ENCODE measurements around the gene TRIM2.

Gene TRIM2

DNA sequence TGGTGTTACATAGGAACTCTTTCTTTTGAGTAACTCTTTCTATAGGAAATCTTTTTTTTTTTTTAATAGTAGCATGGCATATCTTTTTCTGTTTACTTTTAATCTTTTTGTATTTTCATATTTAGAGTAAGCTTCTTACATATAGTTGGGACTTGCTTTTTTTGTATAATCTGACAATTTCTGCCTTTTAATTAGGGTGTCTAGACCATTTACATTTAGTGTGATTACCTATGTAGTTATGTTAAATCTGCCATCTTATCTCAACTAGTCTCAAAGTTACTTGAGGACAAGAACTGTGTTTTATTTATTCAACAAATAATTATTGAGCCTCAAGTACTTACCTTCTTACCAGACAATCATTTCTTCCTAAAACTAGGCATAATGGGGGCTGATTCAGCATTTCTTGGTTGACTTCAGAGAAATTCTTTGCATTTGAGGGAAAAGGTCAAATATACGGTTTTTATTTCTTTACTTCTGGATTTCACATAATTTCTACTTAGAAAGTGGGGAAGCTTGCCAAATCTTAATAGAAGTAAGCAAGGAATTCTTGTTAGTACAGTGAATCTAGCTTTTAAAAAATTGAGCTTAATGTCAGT, 168.8 kb downstream of the TRIM2 start:
- no peak for DNase-seq (ENCODE audit: low read depth)

DNA sequence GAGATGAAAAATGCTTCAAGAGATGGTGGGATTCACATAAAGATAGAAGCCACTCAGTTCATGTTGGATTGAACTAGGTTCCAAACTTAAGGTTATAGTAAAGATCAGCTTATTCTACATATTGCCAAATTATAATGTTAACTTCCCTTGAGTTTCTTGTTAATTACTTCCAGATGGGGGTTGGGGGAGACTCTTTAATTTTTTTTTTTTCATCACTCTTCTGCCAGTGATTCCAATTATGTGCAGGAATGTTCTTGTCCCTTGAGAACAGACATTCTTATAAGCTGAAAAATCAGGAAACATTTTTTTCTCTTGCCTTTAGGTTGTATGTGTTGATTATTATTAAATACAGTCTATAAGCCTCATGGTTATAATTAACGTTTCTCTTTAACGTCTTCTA, 170.2 kb downstream of the TRIM2 start:
- DNase-seq (ENCODE audit: low read depth) = peak; percentile 20

DNA sequence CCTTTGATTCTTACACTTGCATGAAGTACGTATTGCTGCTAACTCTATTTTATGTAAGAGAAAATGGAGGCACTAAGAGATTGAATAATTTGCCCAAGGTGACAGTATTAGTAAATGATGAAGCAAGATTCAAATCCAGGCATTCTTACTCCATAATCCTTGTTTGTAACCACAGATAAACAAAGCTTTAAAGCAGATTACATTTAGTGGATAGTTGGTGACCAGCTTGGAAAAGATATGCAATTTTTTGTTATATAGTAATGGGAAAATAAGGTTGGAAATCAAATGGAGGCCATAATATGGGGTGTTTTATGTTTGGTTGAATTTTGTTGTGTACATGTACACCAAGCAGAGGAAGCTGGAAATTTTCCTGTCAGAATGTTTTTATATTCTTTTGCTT, 171.1 kb downstream of the TRIM2 start:
- no peak for DNase-seq (ENCODE audit: low read depth)

DNA sequence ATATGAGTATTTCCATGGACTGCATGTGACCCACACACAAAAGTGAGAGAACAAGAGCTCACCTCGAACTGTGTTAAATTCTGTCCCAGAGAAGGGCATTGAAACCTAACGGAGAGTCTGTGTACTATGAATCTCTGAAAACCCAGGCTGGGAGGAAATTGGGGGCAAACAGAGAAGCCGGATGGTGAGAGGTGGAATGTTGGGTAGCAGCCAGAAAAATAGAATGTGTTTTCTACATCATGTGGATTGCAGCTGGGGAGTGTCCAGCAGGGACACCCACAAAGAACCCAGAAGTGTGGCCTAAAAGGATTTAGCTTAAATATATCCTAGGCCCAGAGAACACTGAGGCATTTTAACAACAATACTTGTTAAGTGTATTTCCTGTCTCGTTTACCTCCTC, 178.9 kb downstream of the TRIM2 start:
- no peak for DNase-seq (ENCODE audit: low read depth)

DNA sequence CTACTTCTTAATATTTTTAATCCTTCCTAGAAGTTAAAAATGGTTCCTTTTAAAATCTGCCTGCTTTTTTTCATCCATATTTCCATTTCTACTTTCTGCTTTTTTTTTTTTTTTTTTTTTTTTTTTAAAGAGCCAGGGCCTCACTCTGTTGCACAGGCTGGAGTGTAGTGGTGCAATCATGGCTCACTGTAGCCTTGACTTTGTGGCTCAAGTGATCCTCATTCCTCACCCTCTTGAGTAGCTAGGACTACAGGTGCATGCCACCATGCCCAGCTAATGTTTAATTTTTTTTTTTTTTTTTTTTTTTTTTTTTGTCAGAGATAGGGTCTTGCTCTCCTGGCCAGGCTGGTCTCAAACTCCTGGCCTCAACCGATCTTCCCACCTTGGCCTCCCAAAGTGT, 179.9 kb downstream of the TRIM2 start:
- no peak for DNase-seq (ENCODE audit: low read depth)

DNA sequence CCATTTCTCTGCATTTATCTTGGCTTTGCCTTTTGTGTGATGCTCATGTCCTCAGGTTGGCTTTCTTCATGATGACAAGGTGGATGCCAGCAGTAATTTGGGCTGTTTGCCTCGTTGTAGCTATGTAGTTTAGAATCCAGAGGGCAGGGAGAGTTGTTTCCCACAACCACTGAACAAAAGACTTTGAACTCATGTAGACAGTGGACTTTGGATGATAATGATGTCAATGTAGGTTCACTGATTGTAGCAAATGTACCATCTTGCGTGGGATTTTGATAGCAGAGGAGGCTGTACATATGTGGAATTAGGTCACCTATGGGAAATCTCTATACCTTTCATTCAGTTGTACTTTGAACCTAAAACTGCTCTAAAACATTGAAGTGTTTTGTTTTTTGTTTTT, 181.5 kb downstream of the TRIM2 start:
- DNase-seq (ENCODE audit: low read depth) = no peak

DNA sequence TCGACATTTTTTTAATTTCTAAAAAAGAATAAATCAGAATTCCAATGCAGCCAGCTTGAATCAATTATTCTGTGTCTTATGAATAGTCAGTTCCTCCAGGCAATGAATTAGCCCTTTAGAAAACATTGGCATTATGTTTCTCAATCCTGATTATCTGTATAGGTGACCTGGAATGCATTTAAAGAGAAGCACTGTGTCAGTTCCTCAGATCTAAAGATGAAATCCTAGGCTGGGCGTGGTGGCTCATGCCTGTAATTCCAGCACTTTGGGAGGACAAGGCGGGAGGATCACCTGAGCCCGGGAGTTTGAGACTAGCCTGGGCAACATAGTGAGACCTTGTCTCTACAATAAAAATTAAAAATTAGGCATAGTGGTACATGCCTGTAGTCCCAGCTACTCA, 183.7 kb downstream of the TRIM2 start:
- no peak for DNase-seq (ENCODE audit: low read depth)

Data from HS-5 (cell line).